ENCODE measurements around the gene TRAPPC1.

The TRAPPC1 gene, protein sequence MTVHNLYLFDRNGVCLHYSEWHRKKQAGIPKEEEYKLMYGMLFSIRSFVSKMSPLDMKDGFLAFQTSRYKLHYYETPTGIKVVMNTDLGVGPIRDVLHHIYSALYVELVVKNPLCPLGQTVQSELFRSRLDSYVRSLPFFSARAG

DNA sequence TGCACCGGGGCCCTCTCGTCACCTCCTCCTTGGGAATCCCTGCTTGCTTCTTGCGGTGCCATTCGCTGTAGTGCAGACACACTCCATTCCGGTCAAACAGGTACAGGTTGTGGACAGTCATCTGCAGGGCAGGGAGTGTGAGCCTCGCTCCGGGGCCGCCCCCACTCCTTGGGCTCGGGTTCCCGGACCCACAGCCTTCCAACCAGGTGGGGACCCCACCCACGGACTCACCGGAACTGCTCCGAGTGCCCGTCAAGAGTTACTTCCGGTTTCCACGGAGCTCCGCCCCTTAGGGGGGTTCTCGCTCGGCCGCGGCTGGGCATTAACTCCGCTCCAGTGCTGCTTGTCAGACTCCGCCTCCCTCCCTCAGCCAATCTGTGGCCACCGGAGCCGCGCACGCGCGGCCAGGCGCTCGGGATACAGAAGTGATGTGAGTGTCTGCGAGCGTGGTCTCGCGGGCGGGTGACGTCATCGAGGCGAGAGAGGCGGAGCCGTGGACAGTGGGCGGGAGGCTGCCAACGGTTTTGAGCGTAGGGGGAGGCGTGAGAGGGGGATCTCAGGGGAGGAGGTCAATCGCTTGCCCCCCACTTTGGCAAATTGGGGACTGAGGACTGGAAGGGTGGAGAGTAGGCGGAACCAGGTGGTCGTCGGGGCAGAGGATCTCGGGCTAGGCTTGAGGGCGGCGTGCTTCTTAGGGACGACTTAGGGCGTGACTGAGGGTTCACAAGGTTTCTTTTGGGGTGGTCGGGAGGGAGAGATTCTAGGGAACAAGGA, at the start of gene TRAPPC1, which contains the start of gene CNTROB:
TSS of gene TRAPPC1 (minus strand) at position 238 of the 774 bp plus-strand sequence. CDS start at position 121, 117 bp downstream.
TSS of gene CNTROB (plus strand) at position 498 of the 774 bp plus-strand sequence. CDS start 874 bp downstream, outside the sequence.
- peak within 1 kb of the TSS; percentile 74 to 82 for H3K4me3 ChIP-seq
- peak within 1 kb of the TSS; percentile 63 to 78 for H3K27ac ChIP-seq
- TF ChIP-seq, protein P1, sequence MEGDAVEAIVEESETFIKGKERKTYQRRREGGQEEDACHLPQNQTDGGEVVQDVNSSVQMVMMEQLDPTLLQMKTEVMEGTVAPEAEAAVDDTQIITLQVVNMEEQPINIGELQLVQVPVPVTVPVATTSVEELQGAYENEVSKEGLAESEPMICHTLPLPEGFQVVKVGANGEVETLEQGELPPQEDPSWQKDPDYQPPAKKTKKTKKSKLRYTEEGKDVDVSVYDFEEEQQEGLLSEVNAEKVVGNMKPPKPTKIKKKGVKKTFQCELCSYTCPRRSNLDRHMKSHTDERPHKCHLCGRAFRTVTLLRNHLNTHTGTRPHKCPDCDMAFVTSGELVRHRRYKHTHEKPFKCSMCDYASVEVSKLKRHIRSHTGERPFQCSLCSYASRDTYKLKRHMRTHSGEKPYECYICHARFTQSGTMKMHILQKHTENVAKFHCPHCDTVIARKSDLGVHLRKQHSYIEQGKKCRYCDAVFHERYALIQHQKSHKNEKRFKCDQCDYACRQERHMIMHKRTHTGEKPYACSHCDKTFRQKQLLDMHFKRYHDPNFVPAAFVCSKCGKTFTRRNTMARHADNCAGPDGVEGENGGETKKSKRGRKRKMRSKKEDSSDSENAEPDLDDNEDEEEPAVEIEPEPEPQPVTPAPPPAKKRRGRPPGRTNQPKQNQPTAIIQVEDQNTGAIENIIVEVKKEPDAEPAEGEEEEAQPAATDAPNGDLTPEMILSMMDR (IDR thresholded peaks at IDR 0.05), result no peak
- DNase-seq, result peak; percentile 100
- peaks cover 0 to 10% of the 10 kb centered on the region in 2 donors for H3K27me3 ChIP-seq
- no peaks in the 10 kb centered on the region for H3K9me3 ChIP-seq
- H3K4me1 ChIP-seq, result peaks cover 0 to 38% (median 25%) of the 10 kb centered on the region in 4 donors
- intact Hi-C loops (cut with DNase I; ENCODE audit: low total_unique reads), result no loop called here
- peaks cover 9 to 27% (median 11%) of the 10 kb centered on the region in 3 donors for H3K36me3 ChIP-seq

DNA sequence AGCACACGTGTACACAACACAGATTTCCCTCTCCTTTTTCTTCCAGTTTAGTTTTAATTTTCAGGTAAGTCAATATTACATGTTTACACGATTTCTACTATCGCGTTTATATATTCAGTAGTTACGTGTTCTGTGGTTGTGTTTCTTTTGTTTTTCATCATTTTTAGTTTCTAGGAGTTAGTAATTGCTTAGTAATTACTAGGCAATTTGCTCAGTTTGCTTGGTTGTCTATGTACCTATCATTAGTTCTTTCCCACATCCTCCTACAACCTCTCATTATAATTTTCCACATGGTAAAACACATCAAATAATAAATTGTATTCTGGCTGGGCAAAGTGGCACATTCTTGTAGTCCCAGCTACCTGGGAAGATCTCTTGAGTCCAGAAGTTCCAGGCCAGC, 46.1 kb upstream of the TRAPPC1 start:
- TF ChIP-seq, protein P1 (IDR thresholded peaks at IDR 0.05), result no peak
- H3K36me3 ChIP-seq, result no peaks in the 10 kb centered on the region
- intact Hi-C loops (cut with DNase I; ENCODE audit: low total_unique reads), result no loop called here
- H3K4me1 ChIP-seq, result no peaks in the 10 kb centered on the region
- DNase-seq, result no peak
- peaks cover 0 to 25% of the 10 kb centered on the region in 2 donors for H3K27me3 ChIP-seq
- no peak overlapping the region for H3K27ac ChIP-seq
- H3K4me3 ChIP-seq, result no peak overlapping the region
- H3K9me3 ChIP-seq, result peaks cover 0 to 22% (median 17%) of the 10 kb centered on the region in 3 donors

DNA sequence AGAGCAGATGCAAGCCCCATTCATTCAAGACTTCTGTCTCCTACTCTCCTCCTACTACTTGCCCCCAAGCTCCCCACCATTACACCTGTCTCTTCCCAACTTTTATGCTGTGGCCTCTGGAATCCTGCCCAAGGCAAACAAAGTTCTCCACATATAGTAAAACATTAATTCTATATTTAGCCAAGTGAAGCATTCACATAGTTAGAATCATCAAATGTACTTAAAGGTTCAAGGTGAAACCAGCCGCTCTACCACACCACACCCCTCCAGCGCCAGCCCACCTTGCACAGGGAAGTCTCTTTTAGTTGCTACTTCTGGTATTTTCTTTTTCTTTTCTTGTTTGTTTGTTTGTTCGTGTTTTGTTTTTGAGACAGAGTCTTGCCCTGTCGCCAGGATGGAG, 45.3 kb upstream of the TRAPPC1 start:
- no peaks in the 10 kb centered on the region for H3K36me3 ChIP-seq
- peaks cover 0 to 22% (median 17%) of the 10 kb centered on the region in 3 donors for H3K9me3 ChIP-seq
- H3K27ac ChIP-seq, result no peak overlapping the region
- TF ChIP-seq, protein P1 (IDR thresholded peaks at IDR 0.05), result no peak
- peaks cover 0 to 24% of the 10 kb centered on the region in 2 donors for H3K27me3 ChIP-seq
- H3K4me3 ChIP-seq, result no peak overlapping the region
- DNase-seq, result no peak
- H3K4me1 ChIP-seq, result no peaks in the 10 kb centered on the region
- intact Hi-C loops (cut with DNase I; ENCODE audit: low total_unique reads), result no loop called here

DNA sequence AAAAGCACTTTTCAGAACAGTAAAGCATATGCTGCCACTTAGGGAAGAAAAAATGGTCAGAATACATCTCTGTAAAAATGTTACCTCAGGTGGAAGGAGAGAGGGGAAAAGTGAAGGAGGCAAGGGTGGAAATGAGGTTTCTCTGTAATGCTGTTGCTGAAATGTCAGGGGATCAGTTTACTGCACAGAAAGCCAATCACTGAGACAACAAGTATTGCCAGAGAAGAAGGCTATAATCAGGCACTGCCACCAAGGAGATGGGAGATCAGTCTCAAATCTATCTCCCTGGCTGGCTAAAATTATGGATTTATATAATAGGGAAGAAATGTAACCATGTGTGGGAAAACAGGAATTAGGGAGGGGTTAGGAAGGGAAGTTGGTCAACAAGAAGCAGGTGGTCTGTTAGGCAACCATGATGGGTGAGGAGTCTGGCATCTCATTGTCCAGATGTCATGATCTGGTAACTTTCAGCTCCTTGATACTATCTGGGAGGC, 42.9 kb upstream of the TRAPPC1 start:
- H3K4me3 ChIP-seq, result no peak overlapping the region
- intact Hi-C loops (cut with DNase I; ENCODE audit: low total_unique reads), result no loop called here

DNA sequence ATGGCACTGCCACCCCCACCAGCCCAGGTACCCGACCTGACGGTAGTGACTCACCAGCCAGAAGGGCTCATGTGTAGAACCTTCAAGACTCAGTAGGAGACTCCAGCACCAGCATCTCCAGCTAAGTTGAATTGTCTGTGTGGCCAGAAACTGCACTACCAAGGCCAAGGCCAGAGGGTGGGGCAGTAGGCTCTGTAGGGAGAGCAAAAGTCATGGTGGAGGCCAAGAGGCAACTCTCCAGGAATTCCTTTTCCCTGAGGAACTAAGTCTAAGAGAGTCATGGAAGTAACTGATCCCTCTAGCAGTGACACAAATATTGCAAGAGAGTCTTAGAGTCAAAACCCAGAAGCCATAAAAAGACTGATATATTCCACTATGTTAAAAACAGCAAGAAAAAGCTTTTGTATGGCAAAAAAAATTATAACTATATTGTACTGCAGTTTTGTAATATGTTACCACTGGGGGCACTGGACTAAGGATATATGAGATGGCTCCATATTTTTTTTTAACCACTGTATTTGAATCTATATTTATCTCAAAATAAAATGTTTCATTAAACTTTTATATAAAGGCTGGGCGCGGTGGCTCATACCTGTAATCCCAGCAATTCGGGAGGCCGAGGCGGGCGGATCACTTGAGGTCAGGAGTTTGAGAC, 40.5 kb upstream of the TRAPPC1 start:
- Histone ChIP-seq H3K27ac (no peak overlapping the region), H3K4me3 (no peak overlapping the region), H3K4me1 (no peaks in the 10 kb centered on the region), H3K36me3 (no peaks in the 10 kb centered on the region), H3K9me3 (peaks cover 0 to 22% (median 17%) of the 10 kb centered on the region in 3 donors), H3K27me3 (peaks cover 0 to 29% of the 10 kb centered on the region in 2 donors)
- TF ChIP-seq, protein P1 (IDR thresholded peaks at IDR 0.05), result no peak
- DNase-seq, result no peak
- intact Hi-C loops (cut with DNase I; ENCODE audit: low total_unique reads), result no loop called here

More for the DNA sequence above, 42.9 kb upstream of the TRAPPC1 start:
- H3K4me1 ChIP-seq, result no peaks in the 10 kb centered on the region
- H3K27me3 ChIP-seq, result peaks cover 0 to 23% of the 10 kb centered on the region in 2 donors
- DNase-seq, result no peak
- TF ChIP-seq, protein P1 (IDR thresholded peaks at IDR 0.05), result no peak
- peaks cover 0 to 22% (median 17%) of the 10 kb centered on the region in 3 donors for H3K9me3 ChIP-seq
- H3K36me3 ChIP-seq, result no peaks in the 10 kb centered on the region
- H3K27ac ChIP-seq, result no peak overlapping the region
